BLaER1 treated with 17β-estradiol and CSF1 and Interleukin-3, amounts not matched to agents 10 nM and 100 nM (cell line): ENCODE data around the gene AR.
"Not testable (repeated sequence)": the region's sequence is repeated elsewhere in the genome, so short reads cannot be mapped to it uniquely, and the experiment has no call there.

Source experiments
- H3K27ac ChIP-seq, 11 experiments: shearing (Covaris generic); formaldehyde crosslinking; 2 replicates each; pipeline ENCODE4 v1.8.1; 2022
- H3K27me3 ChIP-seq, 11 experiments: shearing (Covaris generic); formaldehyde crosslinking; 2 replicates each; pipeline ENCODE4 v1.8.1; 2022
- H3K36me3 ChIP-seq, 11 experiments: shearing (Covaris generic); formaldehyde crosslinking; 2 replicates each; pipeline ENCODE4 v1.8.1; 2022
- H3K4me1 ChIP-seq, 10 experiments: shearing (Covaris generic); formaldehyde crosslinking; 2 replicates each; pipeline ENCODE4 v1.8.1; 2022
- H3K4me2 ChIP-seq, 11 experiments: shearing (Covaris generic); formaldehyde crosslinking; 2 replicates each; pipeline ENCODE4 v1.8.1; 2022
- H3K4me3 ChIP-seq, 10 experiments: shearing (Covaris generic); formaldehyde crosslinking; 2 replicates each; pipeline ENCODE4 v1.8.1; 2022
- H3K9ac ChIP-seq, 11 experiments: shearing (Covaris generic); formaldehyde crosslinking; 2 replicates each; pipeline ENCODE4 v1.8.1; 2022
- H3K9me3 ChIP-seq, 11 experiments: shearing (Covaris generic); formaldehyde crosslinking; replicated peaks in 1 of 11; 2 replicates each; pipeline ENCODE4 v1.8.1; 2022
- H4K20me1 ChIP-seq, 11 experiments: shearing (Covaris generic); formaldehyde crosslinking; 2 replicates each; pipeline ENCODE4 v1.8.1; 2022
- Cebpa-rat ChIP-seq, 11 experiments: shearing (Covaris generic); IDR thresholded peaks; 2 replicates each; pipeline ENCODE4 v1.8.1; 2022

Gene AR

GRCh38 chrX:67648361-67648760 lies 104.5 kb downstream of the AR start:
- Histone ChIP-seq H3K4me2 (no peak overlapping the region), H4K20me1 (no peaks in the 10 kb centered on the region), H3K9ac (no peak overlapping the region), H3K27ac (no peak overlapping the region), H3K4me3 (no peak overlapping the region), H3K9me3 (peaks cover 0 to 13% (median 8%) of the 10 kb centered on the region in 11 experiments; a peak in 6 of 22 replicates), H3K4me1 (no peaks in the 10 kb centered on the region), H3K36me3 (peaks cover 5 to 79% (median 37%) of the 10 kb centered on the region in 11 experiments; a peak in 20 of 22 replicates), H3K27me3 (no peaks in the 10 kb centered on the region)
- TF ChIP-seq Cebpa-rat (IDR thresholded peaks at IDR 0.05) = no peak

- H3K4me2 ChIP-seq = no peak overlapping the region
- H3K4me3 ChIP-seq = no peak overlapping the region
- peaks cover 0 to 67% (median 24%) of the 10 kb centered on the region in 11 experiments; a peak in 17 of 22 replicates for H3K36me3 ChIP-seq
- H3K9me3 ChIP-seq = peaks cover 0 to 13% (median 8%) of the 10 kb centered on the region in 11 experiments; a peak in 6 of 22 replicates
- no peaks in the 10 kb centered on the region for H3K27me3 ChIP-seq
- TF ChIP-seq Cebpa-rat (IDR thresholded peaks at IDR 0.05) = no peak
- H3K4me1 ChIP-seq = no peaks in the 10 kb centered on the region
- H4K20me1 ChIP-seq = no peaks in the 10 kb centered on the region
- H3K9ac ChIP-seq = no peak overlapping the region
- H3K27ac ChIP-seq = no peak overlapping the region
Measured at GRCh38 chrX:67651437-67652142, 107.8 kb downstream of the AR start.

- peaks cover 0 to 60% (median 21%) of the 10 kb centered on the region in 11 experiments; a peak in 16 of 22 replicates for H3K36me3 ChIP-seq
- H3K27ac ChIP-seq = no peak overlapping the region
- no peaks in the 10 kb centered on the region for H4K20me1 ChIP-seq
- no peak for TF ChIP-seq Cebpa-rat (IDR thresholded peaks at IDR 0.05)
- H3K27me3 ChIP-seq = no peaks in the 10 kb centered on the region
- H3K4me2 ChIP-seq = no peak overlapping the region
- H3K4me3 ChIP-seq = no peak overlapping the region
- H3K9me3 ChIP-seq = peaks cover 0 to 13% (median 8%) of the 10 kb centered on the region in 11 experiments; a peak in 7 of 22 replicates
- no peaks in the 10 kb centered on the region for H3K4me1 ChIP-seq
- H3K9ac ChIP-seq = no peak overlapping the region
Measured at GRCh38 chrX:67652543-67652942, 108.7 kb downstream of the AR start.

GRCh38 chrX:67654301-67654700 lies 110.5 kb downstream of the AR start:
- H3K27ac ChIP-seq = no peak overlapping the region
- no peak overlapping the region for H3K4me2 ChIP-seq
- no peaks in the 10 kb centered on the region for H4K20me1 ChIP-seq
- H3K36me3 ChIP-seq = peaks cover 4 to 62% (median 25%) of the 10 kb centered on the region in 11 experiments; a peak in 16 of 22 replicates
- no peak overlapping the region for H3K9ac ChIP-seq
- no peaks in the 10 kb centered on the region for H3K4me1 ChIP-seq
- H3K4me3 ChIP-seq = no peak overlapping the region
- peaks cover 0 to 20% (median 12%) of the 10 kb centered on the region in 11 experiments; a peak in 18 of 22 replicates for H3K9me3 ChIP-seq
- no peaks in the 10 kb centered on the region for H3K27me3 ChIP-seq
- TF ChIP-seq Cebpa-rat (IDR thresholded peaks at IDR 0.05) = no peak

- no peak overlapping the region for H3K27ac ChIP-seq
- no peak for TF ChIP-seq Cebpa-rat (IDR thresholded peaks at IDR 0.05)
- no peak overlapping the region for H3K9ac ChIP-seq
- H3K4me2 ChIP-seq = no peak overlapping the region
- H3K4me3 ChIP-seq = no peak overlapping the region
- H3K4me1 ChIP-seq = no peaks in the 10 kb centered on the region
- peaks cover 0 to 26% (median 13%) of the 10 kb centered on the region in 11 experiments; a peak in 13 of 22 replicates for H3K36me3 ChIP-seq
- H4K20me1 ChIP-seq = no peaks in the 10 kb centered on the region
- peaks cover 31 to 50% (median 43%) of the 10 kb centered on the region in 11 experiments for H3K9me3 ChIP-seq
- no peaks in the 10 kb centered on the region for H3K27me3 ChIP-seq
Measured at GRCh38 chrX:67665583-67665982, 121.8 kb downstream of the AR start.

- not testable (repeated sequence) for H3K4me1 ChIP-seq, H3K4me2 ChIP-seq, H3K4me3 ChIP-seq, H3K27me3 ChIP-seq, H4K20me1 ChIP-seq, H3K27ac ChIP-seq, H3K9ac ChIP-seq
- peaks cover 0 to 26% (median 6%) of the 10 kb centered on the region in 11 experiments; a peak in 4 of 22 replicates for H3K36me3 ChIP-seq
- H3K9me3 ChIP-seq = peaks cover 5 to 39% (median 19%) of the 10 kb centered on the region in 11 experiments; a peak in 21 of 22 replicates
Measured at GRCh38 chrX:67670717-67671116, 126.9 kb downstream of the AR start.

GRCh38 chrX:67673741-67674274 lies 130.0 kb downstream of the AR start:
- H3K36me3 ChIP-seq = peaks cover 0 to 20% (median 4%) of the 10 kb centered on the region in 11 experiments; a peak in 7 of 22 replicates
- TF ChIP-seq Cebpa-rat (IDR thresholded peaks at IDR 0.05) = no peak
- H4K20me1 ChIP-seq = no peaks in the 10 kb centered on the region
- no peaks in the 10 kb centered on the region for H3K4me1 ChIP-seq
- peaks cover 0 to 29% (median 17%) of the 10 kb centered on the region in 11 experiments; a peak in 18 of 22 replicates for H3K9me3 ChIP-seq
- H3K27ac ChIP-seq = no peak overlapping the region
- H3K9ac ChIP-seq = no peak overlapping the region
- H3K4me2 ChIP-seq = no peak overlapping the region
- H3K27me3 ChIP-seq = no peaks in the 10 kb centered on the region
- no peak overlapping the region for H3K4me3 ChIP-seq

- H3K4me1 ChIP-seq = no peaks in the 10 kb centered on the region
- H3K4me2 ChIP-seq = no peak overlapping the region
- H3K9me3 ChIP-seq = peaks cover 0 to 29% (median 17%) of the 10 kb centered on the region in 11 experiments; a peak in 18 of 22 replicates
- no peak overlapping the region for H3K9ac ChIP-seq
- peaks cover 0 to 20% (median 4%) of the 10 kb centered on the region in 11 experiments; a peak in 7 of 22 replicates for H3K36me3 ChIP-seq
- no peaks in the 10 kb centered on the region for H4K20me1 ChIP-seq
- H3K4me3 ChIP-seq = no peak overlapping the region
- no peak for TF ChIP-seq Cebpa-rat (IDR thresholded peaks at IDR 0.05)
- no peaks in the 10 kb centered on the region for H3K27me3 ChIP-seq
- H3K27ac ChIP-seq = no peak overlapping the region
Measured at GRCh38 chrX:67674741-67675140, 130.9 kb downstream of the AR start.

GRCh38 chrX:67684136-67684535 lies 140.3 kb downstream of the AR start:
- TF ChIP-seq Cebpa-rat (IDR thresholded peaks at IDR 0.05) = no peak
- Histone ChIP-seq H3K4me2 (peak overlapping the region in 5 of 11 experiments; percentile 5 to 45 (median 10); a peak in 4 of 22 replicates), H3K9me3 (peaks cover 16 to 21% (median 19%) of the 10 kb centered on the region in 11 experiments), H4K20me1 (no peaks in the 10 kb centered on the region), H3K27ac (no peak overlapping the region), H3K4me3 (no peak overlapping the region), H3K4me1 (peaks cover 0 to 10% (median 0%) of the 10 kb centered on the region in 10 experiments; a peak in 5 of 20 replicates), H3K27me3 (no peaks in the 10 kb centered on the region), H3K9ac (no peak overlapping the region), H3K36me3 (peaks cover 14 to 64% (median 44%) of the 10 kb centered on the region in 11 experiments; a peak in 21 of 22 replicates)
